Islet precursor cell (in vitro differentiated cells): ENCODE results near the gene ZNF467.

Experiments
- DNase-seq: peaks from one replicate; pipeline ENCODE4 v3.0.0-alpha.2; 2018

Gene ZNF467

GRCh38 chr7:149736478-149737360 lies 36.7 kb downstream of the ZNF467 start:
- no peak for DNase-seq

- no peak for DNase-seq
Observed at GRCh38 chr7:149735779-149736477, 37.5 kb downstream of the ZNF467 start.

GRCh38 chr7:149735181-149735602 lies 38.2 kb downstream of the ZNF467 start:
- DNase-seq, result no peak

- no peak for DNase-seq
Observed at GRCh38 chr7:149734791-149735075, 38.7 kb downstream of the ZNF467 start.

- no peak for DNase-seq
Observed at GRCh38 chr7:149733924-149734790, 39.2 kb downstream of the ZNF467 start.

GRCh38 chr7:149733131-149733923 lies 40.1 kb downstream of the ZNF467 start:
- DNase-seq, result peak; percentile 46

- peak; percentile 26 for DNase-seq
Observed at GRCh38 chr7:149732611-149733010, 40.8 kb downstream of the ZNF467 start.

- peak; percentile 38 for DNase-seq
Observed at GRCh38 chr7:149732111-149732561, 41.3 kb downstream of the ZNF467 start.

- peak; percentile 39 for DNase-seq
Observed at GRCh38 chr7:149731207-149731955, 42.0 kb downstream of the ZNF467 start.

- DNase-seq, result peak; percentile 44
Observed at GRCh38 chr7:149729983-149730801, 43.2 kb downstream of the ZNF467 start.

- DNase-seq, result no peak
Observed at GRCh38 chr7:149729586-149729982, 43.8 kb downstream of the ZNF467 start.

GRCh38 chr7:149728491-149729375 lies 44.7 kb downstream of the ZNF467 start:
- DNase-seq, result peak; percentile 51

GRCh38 chr7:149727899-149728476 lies 45.4 kb downstream of the ZNF467 start:
- DNase-seq, result peak; percentile 42

GRCh38 chr7:149727053-149727898 lies 46.1 kb downstream of the ZNF467 start:
- DNase-seq, result peak; percentile 50

GRCh38 chr7:149725916-149726315 lies 47.5 kb downstream of the ZNF467 start:
- peak; percentile 42 for DNase-seq

GRCh38 chr7:149725426-149725821 lies 48.0 kb downstream of the ZNF467 start:
- peak; percentile 32 for DNase-seq

- DNase-seq, result peak; percentile 41
Observed at GRCh38 chr7:149724661-149725425, 48.5 kb downstream of the ZNF467 start.
